Hematopoietic multipotent progenitor cell treated with erythropoietin and hydrocortisone succinate and interleukin-3 and kit ligand, for 8 days (in vitro differentiated cells): ENCODE measurements around the gene PRKN.

Source experiments
- DNase-seq: peaks from one replicate; pipeline ENCODE4 v3.0.0-alpha.2; 2015

The PRKN gene

DNA sequence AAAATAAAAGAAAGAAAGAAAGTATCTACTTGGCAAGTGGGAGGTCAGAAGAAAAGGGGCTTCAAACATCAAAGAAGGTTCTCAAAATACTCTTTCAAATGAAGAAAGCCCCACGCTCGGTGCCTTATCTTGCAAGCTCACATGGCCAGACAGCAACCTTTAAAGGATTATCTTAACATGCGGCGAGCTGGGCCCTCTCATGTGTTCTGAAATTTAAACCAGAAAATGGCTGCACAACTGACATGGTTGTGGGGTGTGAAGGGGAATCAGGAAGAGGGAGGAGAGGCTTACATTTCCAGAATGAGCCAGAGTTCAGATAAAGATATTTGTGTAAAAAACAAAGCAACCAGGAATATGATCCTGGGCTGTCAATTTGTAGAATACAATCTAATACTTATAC is 363.1 kb downstream of the PRKN start:
- peak; percentile 23 for DNase-seq

DNA sequence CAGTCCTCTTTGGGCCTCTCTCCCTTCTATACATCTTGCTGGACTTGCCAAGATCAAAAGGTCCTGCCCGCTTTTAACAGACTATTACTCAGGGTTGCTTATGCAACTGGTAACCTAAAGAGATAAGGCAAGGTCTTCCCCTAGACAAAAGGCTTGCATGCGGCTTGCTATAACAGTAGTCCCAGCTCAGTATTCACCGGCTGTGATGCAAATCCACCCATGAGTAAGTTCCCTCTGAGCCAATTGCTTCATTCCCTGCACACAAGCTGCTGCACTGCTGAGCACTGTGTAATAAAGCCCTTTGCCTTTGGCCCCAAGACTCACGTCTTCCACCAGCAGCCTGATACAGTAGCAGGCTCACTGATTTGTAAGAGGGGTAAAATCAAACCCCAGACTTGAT is 363.8 kb downstream of the PRKN start:
- no peak for DNase-seq

DNA sequence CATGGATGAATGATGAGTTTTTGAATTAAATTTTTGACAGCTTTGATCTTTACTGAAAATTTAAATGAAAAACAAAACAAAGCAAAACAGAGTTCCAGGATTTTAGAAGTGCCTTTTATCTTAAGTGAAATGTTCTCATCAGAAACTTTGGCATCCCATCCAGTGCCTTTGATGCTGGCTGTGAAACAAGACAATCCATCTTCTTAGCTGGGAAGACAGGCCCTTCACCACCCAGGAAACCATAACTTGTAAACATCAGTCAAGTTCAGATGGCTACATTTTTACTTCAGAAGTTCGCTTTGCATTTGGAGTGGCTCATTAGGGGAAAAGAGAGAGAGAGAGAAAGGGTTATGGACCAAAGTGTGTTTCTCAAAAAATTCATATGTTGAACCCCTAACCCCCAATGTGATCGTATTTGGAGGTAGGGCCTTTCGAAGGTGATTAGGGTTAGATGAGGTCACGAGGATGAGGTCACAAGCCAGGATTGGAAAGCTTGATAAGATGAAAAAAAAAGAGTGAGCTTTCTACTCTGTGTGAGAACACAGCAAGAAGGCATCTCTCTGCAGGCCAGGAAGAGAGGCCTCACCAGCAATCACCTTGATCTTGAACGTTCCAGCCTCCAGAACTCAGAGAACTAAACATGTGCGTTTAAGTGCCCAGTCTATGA is 366.5 kb downstream of the PRKN start:
- no peak for DNase-seq

DNA sequence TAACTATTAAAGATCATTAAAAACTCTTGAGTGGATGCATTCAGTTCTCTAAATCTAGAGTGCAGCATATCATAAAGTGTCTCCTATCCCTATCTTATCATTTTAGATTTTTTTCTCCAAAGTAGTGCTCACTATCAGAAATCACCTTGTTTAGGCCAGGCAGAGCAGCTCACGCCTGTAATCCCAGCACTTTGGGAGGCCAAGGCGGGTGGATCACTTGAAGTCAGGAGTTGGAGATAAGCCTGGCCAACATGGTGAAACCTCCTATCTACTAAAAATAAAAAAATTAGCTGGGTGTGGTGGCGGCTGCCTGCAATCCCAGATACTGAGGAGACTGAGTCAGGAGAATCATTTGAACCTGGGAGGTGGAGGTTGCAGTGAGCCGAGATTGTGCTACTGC is 368.9 kb downstream of the PRKN start:
- DNase-seq, result no peak

DNA sequence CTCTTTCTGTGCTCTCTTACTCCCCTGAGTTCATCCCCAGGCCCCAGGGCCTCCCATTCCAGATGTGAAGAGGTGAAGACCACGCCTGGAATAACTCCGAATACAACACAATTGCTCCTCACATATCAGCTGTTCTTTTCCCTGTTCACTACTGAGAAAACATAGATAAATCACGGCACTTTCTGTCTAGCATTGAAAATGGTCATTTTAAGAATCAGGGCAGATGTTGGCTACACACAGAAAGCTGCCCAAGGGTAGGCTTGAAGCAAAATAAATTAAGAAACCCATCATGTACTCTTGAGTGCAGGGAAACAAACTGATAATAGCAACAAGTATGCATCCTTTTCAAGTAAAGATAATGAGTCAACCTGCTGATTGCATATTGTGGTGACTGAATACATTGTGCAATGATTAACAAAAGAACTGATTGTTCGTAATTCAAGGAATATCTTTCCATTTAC is 382.5 kb downstream of the PRKN start:
- no peak for DNase-seq

DNA sequence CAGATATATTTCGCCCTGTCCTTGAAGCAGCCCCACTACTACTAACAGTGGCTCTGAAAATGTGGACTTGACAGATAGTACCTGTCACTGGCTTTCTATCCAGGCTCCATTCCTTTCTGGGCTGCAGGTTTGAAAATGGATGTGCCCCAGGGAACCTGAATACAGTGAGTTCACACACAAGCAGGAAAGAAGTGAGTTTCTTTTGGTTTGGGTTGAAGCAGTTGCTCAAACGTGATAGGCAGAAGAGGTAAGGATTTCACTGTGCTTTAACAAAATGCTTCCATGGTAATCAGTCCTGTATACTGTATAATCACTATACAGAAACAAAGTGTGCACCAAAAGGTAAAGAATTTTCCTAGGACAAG is 382.9 kb downstream of the PRKN start:
- no peak for DNase-seq

DNA sequence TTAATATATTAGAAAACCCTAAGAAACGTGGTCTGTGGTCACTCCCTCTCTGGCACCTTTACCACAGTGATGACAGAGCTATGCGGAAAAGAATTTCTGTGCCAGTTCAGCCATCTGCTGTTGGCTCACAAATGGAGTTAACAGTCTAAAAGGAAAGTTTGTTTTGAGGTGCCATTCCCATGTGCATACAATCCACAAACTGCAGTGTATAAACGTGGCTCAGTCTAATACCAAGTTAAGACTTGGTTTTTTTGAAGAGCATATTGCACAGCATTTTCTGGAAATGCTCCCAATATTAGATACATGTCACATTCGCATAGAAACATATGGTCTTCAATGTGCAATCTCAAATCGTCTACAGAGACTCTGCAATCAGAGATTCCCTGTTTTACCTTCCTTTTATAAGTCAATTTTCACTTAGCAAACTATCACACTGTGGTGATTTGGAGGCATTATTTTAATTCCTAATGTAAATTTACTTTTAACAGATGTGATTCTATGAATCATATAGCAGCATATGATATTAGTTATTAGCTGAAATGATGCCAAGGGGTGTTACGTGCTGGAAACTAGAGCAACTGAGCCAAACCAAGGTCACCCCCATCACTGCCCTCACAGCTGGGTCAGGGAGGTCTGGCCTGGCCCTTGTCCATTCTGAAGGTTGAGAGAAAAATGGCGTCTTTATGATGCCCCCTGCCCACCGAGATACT is 383.5 kb downstream of the PRKN start:
- no peak for DNase-seq

DNA sequence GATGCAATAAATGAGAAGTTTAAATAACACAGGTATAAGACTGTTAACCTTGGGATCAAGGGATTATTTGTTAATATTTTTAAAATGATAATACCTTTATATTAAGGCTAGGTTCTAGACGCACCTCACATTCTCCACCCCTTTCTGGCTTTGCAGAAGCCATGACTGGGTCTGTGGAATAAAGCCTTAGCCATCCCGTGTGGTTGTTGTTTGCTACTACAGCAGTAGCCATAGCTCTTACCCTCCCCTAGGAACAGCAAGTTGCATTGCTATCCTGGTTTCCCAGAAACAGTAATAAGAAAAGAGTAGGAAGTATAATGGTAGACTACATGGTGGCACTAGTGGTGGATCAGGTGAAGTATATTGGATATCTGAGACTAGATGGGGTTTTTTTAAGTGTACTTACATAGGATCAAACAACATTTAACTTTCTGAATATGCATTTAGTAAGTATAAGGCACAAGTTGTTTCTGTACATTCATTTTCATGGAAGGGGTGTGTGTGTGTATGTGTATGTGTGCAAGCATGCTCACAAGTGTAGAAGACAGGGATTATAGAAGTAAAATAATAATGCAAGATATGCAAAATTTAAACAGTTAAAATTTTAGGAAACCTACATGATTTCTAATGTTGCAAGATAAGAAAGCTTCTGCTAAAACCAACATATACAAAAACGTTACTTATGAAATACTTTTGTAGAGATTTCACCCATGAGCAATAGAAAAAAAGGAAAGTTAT is 384.2 kb downstream of the PRKN start:
- no peak for DNase-seq

DNA sequence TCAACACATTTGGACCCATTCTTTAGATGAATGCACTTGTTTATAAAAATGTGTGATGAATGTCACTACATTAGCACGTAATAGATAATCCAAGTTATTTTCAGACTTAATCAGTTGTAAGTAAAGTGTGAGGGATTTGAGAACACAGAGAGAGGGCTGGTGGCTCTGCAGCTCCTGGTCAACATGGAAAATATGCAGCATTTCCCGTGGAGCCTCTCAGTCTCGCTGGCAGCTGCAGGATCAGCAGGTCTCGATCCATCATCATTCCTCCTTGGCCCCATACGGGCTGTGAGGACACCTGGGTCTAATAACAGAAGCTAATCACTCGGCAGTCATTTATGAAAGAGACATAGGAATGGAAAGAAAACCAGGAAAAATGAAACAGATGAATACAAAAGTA is 390.2 kb downstream of the PRKN start:
- no peak for DNase-seq

DNA sequence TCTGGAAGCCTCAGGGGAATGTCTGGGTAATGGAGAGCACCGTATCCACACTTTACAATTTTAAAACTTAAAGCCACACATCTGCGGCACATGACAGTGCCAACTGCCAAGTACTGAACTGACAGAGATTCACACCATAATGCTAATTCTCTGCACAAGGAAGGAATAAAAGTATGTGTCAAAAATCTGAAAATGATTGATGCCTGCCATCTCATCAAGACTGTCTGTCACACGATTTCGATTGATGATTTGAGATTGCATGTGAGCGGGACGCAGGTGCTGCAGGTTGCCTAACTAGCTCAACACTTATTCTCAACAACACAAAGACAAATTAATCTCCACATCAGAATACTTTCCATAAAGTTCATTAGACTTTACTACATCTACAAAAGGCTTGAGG is 391.2 kb downstream of the PRKN start:
- DNase-seq, result no peak

DNA sequence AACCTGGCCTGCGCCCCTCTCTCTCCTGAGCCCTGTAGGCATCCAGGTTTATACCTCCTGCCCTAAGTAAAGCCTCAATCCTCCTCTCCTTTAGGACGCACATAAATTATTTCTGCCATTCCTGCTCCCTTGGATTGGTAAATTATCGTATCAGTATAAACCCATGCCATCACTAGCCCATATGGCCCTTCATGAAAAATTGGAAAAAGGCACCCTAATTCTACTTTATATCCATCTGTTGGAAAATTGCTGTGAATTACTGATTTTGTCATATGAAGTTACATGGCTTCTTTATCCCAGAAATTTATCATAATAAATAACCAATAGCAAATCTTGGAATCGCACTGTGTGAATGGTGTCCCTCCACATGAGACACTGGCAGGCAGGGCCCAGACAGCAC is 395.2 kb downstream of the PRKN start:
- no peak for DNase-seq

DNA sequence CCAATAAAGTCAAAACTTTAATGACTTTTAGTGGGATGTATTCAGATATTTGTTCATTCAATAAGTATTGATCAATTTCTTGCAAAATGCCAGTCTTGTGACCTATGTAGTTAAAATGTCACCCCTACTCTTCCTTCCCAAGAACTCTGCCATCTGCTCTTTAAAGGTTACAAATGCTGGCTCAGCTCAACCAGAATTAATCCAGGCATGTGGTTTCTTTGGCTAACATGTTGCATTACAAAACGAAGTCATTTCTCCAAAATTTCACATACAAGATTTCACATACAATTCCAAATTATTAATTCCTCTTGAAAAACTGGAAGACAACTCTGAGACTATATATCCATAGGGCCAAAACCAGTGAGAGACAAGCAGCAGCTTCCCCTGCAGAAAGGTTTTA is 395.7 kb downstream of the PRKN start:
- DNase-seq, result no peak

DNA sequence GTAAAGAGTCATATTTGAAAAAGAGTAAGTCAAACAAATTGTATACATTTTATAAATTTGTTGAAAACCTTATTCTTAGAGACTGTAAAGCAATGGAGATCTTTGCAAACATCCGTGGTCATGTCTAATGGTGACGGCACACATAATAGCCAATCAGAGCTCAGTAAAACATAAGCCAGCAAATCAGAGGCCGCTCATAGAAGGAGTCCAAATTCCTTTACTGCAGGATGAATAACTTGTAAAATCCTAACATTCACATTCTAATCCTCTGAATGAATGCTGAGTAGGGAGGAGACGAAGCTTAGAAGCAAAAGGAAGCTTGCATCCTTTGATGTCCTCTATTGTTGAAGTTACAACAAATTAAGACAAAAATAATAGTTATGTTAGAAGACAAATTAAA is 401.7 kb downstream of the PRKN start:
- no peak for DNase-seq

DNA sequence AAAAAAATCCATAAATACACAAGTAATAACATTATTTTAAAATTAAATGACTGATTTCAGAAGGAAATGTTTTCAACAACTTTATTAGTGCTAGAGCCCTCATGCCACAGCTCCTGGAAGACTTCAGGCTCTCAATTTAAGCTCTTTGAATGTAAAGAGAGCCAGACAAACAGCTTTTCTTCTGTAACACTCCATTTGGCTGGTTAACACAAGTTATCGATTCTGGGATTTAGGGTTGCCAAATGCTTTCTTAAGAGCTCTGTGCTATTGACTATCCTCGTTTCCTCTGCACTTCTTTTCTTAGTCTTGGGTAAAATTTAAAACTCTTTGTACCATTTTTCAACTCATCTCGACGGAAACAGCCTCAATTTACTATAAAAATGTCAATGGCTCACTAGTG is 402.5 kb downstream of the PRKN start:
- no peak for DNase-seq

DNA sequence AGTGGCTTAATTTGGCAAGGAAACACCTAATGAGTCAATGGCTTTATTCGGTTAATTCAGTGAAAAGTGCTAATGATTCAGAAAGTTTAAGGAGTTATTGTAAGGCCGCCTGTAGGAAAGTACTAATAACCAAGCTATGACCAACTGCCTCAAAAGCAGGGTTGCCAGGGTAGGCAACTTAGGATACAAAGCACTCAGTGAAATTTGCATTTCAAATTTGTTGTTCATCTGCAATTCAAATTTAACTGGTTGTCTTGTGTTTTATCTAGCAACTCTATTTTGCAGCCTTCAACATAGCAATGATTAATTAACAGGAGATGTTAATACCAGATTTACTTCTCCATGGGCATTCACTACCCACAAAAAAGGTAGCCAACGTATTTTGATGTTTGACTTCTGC is 412.3 kb downstream of the PRKN start:
- DNase-seq, result no peak

DNA sequence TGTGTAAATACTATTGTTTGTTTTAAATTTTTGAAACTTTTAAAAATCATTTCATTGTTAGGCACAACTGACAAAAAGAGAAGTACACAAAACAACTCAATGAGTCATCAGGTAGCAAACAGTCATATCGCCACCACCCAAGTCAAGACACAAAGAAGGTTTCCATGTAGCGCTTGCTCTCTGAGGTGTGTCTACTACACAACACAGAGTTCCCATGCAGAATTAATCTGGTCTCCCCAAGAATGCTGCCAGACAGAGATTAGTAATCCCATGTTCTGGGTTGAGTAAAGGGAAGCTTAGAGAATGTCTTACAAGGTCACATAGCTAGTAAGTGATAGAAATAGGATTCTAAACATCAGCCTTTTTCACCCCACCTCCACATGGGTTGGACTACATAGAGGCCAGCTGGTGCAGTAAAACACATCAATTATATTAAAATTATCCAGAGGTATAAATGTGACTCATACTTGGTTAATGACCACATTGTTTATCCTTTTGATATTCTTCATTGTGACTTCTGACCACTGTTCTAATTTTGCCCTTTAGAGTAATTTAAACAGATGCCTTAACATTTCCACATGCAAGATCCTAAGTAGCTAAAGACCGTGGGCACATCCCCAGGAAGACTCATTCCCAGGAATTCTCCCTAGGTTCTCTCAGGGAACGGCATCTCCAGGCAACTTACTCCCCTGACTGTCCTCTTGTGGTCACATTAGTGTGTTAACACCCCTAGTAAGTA is 413.5 kb downstream of the PRKN start:
- DNase-seq, result no peak

DNA sequence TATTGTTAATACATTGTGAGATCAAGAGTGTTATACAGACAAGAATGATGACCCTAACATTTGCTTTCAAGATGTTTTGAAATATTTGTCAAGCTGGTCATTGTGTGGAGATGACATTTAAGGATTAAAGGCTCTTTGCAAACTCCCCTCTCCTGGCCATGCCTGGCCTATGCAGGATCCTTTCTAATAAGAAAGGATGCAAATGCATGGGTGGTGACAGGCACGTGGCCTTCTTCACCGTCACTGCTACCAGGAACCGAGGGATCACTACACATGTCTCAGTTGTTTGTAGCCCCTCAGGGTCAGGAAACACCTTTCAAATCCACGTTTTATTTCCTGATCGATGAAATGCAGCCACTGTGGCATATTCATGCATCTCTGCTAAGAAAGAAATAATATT is 419.7 kb downstream of the PRKN start:
- no peak for DNase-seq

DNA sequence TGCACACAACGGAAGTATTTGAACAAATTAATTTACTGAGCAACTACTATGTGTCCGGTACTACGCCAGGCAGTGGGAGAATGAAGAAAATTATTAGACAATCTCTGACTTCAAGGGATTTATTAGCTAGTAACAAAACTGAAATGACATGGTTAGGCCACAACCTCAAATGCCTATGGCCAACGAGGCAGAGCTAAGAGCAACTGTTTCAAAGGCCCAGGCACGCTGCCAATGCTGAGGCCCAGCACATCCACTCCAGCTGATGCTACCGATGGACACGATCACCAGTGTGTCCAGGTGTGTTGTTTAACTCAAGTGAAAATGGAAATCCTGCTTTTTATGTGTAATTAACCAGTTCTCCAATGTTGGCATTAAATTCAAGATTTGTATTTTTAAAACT is 420.9 kb downstream of the PRKN start:
- no peak for DNase-seq

DNA sequence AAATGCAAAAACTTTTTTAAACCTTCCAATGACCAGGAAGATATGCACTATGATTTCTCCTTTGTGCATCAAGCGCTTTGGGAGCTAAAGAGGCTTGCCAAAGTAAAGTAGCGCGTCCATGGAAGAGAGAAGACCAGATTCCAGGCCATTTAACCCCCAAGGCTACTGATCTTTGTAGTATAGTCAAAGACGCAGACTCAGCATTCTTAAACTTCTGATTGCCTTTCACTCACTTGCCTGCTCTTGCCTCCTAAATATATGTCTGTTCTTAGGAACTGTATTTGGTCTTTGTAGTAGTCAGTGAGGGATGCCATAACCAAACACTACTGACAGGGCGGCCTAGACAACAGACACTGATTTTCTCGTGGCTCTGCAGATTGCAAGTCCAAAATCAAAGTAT is 426.4 kb downstream of the PRKN start:
- no peak for DNase-seq

DNA sequence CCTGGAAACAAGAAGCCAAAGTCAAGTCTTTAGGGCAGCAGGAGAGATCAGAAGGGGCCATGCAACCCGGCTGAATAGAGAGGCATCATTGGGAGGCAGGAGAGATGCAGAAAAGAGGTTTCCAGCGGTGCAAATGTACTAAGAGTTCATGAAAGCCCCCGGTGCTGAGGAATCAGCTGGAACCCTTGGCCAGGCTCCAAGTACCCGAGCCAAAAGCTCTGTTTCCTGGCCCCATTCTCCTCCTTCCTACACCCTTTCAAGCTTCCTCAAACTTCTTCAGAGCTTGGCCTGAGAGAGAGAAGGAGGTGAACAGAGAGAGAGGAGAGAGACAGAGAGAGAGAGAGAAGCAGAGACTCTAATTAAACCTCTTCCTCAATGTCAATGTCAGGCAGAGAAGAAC is 433.5 kb downstream of the PRKN start:
- DNase-seq, result no peak

DNA sequence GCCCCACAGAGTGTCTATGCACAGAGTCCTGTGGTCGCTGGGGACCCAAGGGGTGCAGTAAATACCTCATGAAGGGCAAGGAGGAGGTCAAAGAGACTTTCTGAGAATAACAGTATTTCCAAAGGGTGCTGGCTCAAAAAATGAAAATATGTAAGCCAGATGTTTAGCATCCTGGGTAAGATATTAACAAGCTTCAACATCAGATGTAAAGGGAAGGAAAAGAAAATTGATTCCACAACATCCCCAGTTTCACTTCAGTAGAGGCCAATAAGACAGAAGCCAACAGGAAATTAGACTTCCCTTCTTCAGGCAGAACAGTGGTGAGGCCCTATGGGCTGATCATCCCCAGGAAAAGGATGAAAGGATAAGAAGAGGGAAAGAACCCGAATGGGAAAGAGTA is 434.7 kb downstream of the PRKN start:
- DNase-seq, result no peak

DNA sequence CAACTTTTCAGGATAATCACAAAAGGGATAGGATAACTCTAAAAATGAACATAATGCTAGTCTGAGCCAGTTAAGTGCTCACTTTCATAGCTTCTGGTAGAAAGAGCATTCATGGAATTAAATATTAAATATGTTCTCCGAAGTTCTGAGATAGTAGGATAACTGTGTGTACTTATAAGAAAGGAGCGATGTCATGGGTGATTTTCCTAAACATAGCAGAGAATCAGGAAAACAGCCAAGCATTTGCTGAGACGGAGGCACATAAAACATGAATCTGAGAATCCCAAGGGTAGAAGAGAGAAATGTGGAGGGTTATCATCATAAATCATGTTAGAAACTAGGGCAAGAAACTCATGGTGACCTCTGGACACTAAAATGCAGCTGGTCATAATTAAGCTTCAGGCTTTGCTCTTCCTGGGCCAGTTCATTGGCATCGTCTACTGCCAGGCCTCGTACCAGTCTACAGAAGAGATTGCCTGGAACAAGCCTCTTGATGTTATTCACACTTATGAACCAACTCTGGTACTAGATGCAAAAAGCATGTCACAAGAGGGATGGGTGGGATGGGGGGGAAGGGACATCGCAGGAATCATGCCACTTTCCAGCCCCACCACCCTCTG is 436.6 kb downstream of the PRKN start:
- no peak for DNase-seq

DNA sequence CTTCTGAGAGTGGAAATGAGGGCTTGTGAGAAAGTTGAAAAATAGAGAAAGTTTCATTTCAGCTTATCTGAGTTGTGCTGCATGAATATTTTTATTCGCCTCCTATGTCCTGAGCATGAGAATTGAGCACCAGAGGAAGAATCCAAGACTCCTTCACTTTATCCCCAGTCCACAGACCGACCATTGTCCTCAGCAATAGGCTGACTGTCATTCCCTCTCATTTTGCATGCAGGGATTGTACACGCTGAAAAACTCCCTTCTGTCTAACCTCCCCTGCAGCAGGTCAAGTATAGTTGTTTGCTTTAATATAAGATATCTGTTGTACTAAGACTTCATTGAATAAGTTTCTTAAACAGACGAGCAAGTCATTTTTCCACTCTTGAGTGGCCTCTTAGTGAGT is 437.6 kb downstream of the PRKN start:
- no peak for DNase-seq
